GM12892 (cell line): ENCODE results near the gene FAM118B.

Experiments used
- POLR2A ChIP-seq: IDR thresholded peaks from 2 replicates; pipeline ENCODE4 v1.6.1; 2011; ENCODE audit warnings: low read depth, low read length, control low read depth
- POLR2AphosphoS5 ChIP-seq: IDR thresholded peaks from 2 replicates; pipeline ENCODE4 v1.6.1; 2011; ENCODE audit warnings: low read depth, low read length, control low read depth
- TAF1 ChIP-seq: IDR thresholded peaks from 2 replicates; pipeline ENCODE4 v1.6.1; 2011; ENCODE audit warnings: low read depth, mild to moderate bottlenecking, control low read depth, low read length, borderline replicate concordance

DNA sequence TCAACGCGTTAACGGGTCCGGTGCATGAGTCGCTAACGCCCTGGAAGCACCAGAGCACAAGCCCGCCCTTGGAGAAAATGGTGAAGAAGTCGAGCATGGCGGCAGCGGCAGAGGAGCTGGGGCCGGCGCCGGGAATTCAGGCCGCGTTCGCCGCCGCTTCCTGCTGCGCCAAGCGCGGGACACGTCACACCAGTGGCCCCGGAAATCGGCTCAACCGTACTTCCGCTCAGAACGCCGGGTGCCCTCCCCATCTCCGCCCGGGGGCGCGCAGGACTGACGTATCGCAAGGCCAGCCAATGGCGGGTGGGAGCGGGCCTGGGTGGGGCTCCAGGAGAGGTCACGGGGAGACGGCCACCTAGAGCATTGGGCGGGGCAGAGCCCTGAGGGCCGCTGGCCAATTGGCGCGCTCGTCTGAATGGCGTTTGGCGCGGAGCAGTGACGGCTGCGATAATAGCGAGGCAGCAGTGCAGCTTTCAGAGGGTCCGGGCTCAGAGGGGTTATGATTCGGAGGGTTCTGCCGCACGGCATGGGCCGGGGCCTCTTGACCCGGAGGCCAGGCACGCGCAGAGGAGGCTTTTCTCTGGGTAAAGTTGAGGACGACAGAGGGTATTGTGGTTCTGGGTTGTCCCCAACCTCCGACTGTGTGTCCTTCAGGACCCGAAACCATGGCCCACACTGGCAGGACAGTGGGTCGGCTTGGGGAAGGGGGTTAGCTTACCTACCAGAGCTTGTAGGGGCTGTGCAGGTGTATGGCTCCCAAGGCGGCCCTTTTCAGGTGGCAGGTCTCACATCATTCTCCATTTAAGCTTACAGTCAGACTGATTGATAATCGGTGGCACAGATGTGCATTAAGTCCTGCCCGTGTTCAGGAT lies 57.4 kb downstream of the FAM118B start, which contains the start of the genes FOXRED1 and SRPRA:
- TF ChIP-seq TAF1 (peak; percentile 62; the same call in 1 of the 2 replicates), POLR2A (peak; percentile 85; the same call in 1 of the 2 replicates), POLR2AphosphoS5 (peak; percentile 80)
